ENCODE measurements around the gene IL1RAP. TPM values are rescaled to one million over a fixed set of nuclear protein-coding genes. Genes with fewer than 3 reads are reported as not detected.

Gene IL1RAP
- total RNA-seq, 1 experiment from 2014 or later: 6.0 TPM

GRCh38 chr3:190541560-190541959 is 27.7 kb downstream of the IL1RAP start:
- no peak for DNase-seq (ENCODE audit: low spot score)

- DNase-seq (ENCODE audit: low spot score): no peak
These were observed 29.0 kb downstream of the IL1RAP start for GRCh38 chr3:190542846-190543245.

GRCh38 chr3:190543671-190544070 is 29.8 kb downstream of the IL1RAP start:
- DNase-seq (ENCODE audit: low spot score): peak; percentile 35

DNA sequence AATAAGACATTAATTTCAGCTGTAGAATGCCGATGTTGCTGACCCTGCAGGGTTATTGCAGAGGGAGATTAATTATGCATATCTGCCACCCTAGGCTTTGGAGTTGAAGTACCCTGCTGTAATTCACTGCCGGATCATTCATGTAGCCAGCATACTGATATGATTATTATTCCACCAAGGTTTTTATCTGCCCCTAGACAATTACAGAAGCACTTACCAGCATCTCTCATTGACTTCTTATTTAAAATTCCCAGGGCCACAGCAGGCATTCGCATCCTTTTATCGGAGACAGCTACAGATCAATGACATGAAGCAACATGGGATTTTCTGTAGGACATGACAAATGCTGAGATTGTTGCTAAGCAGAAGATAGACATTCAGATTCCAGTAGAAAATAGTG is 31.3 kb downstream of the IL1RAP start:
- DNase-seq (ENCODE audit: low spot score): no peak

- no peak for DNase-seq (ENCODE audit: low spot score)
These were observed 33.1 kb downstream of the IL1RAP start for GRCh38 chr3:190546881-190547510.

DNA sequence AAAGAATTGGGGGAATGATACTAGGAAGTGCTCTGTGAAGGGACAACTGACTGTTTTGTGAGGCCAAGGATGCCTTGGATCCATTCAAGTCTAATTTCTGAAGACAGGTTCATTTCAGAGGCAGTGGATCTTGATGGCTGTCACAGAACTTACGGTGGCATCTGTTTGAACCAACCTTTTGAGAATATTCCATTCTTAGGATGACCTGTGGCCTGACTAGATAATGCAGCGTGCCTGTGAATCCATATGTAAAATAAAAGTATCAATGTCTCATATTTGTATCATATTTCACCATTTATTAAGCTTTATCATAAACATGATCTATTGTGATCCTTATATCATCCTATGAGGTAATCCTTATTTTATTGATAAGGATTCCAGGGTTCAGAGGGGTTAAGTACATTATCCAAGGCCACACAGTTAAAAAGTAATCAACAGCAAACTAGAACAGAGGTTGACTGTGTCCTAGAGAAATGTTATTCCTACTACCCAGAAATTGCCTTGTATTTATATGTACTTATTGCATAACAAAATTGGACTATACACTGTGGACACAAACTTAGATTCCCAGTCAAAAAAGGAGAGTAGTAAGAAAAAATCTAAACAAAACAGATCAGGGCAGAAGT is 34.3 kb downstream of the IL1RAP start:
- no peak for DNase-seq (ENCODE audit: low spot score)

- DNase-seq (ENCODE audit: low spot score): no peak
These were observed 38.1 kb downstream of the IL1RAP start for GRCh38 chr3:190552021-190552420.

DNA sequence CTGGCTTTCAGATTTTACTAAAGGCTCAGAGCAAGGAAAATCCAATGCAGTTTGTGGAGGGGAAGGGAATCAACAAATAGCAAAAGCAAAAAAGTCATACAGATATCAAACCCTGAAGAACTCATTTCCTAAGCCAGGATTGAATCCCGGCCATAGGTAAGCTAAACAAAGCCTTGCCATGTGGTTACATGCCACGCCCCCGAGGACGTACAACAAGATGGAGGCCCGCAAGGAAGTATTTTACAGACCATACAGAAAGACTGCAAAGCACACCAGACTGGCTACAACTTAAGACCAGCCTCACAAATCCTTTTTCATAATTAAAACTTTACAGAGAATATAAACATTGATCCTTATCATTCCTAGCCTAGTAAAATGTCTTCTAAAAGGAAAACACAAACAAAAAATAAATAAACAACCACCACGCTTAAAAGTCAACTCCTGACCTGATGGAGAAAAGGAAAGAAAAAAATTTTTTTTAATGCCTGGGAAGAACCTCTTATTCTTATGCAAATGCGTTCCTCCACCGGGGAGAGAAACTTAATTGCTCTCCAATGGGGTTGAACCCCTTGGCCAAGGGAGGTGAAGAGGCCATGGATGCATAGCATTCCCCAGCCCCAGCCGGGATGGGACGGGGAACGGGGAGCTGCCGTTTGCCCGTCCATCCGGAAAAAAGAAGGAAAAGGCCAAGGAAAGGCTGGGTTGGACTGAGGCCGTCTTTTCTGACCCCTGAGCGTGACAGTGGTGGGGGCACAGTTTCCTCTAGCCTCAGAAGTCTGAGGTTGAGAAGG is 39.3 kb downstream of the IL1RAP start:
- no peak for DNase-seq (ENCODE audit: low spot score)

GRCh38 chr3:190554197-190554596 is 40.3 kb downstream of the IL1RAP start:
- DNase-seq (ENCODE audit: low spot score): no peak

- no peak for DNase-seq (ENCODE audit: low spot score)
These were observed 42.5 kb downstream of the IL1RAP start for GRCh38 chr3:190556351-190556750.

- DNase-seq (ENCODE audit: low spot score): no peak
These were observed 43.4 kb downstream of the IL1RAP start for GRCh38 chr3:190557296-190557695.

DNA sequence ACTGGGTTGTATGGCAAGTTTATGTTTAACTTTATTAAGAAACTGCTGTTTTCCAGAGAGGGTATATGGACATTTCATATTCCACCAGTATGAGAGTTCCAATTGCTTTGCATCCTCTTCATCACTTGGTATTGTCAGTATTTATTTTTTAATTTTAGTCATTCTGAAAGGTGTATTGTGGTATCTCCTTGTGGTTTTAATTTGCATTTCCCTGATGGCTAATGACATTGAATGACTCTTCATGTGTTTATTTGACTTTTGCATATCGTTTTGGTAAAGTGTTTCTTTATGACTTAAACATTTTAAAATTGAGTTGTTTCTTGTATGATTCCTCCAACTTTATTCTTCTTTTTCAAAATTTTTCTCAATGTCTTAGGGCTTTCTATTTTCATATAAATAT is 44.4 kb downstream of the IL1RAP start:
- DNase-seq (ENCODE audit: low spot score): no peak

DNA sequence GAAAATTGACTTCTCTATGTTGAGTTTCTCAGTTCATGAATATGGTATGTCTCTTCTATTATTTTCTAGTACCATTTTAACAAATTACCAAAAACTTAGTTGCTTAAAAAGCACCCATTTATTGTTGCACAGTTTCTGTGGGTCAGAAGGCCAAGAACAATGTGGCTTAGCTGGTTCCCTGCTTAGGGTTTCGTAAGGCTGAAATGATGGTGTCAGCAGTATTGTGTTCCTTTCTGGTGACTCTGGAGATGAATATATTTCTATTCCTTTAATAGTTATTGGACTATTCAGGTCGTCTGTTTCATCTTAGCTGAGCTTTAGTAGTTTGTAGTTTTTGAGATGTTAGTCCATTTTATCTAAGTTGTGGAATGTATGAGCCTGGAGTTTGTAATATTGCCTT is 44.9 kb downstream of the IL1RAP start:
- DNase-seq (ENCODE audit: low spot score): no peak

- DNase-seq (ENCODE audit: low spot score): no peak
These were observed 46.4 kb downstream of the IL1RAP start for GRCh38 chr3:190560013-190560895.

DNA sequence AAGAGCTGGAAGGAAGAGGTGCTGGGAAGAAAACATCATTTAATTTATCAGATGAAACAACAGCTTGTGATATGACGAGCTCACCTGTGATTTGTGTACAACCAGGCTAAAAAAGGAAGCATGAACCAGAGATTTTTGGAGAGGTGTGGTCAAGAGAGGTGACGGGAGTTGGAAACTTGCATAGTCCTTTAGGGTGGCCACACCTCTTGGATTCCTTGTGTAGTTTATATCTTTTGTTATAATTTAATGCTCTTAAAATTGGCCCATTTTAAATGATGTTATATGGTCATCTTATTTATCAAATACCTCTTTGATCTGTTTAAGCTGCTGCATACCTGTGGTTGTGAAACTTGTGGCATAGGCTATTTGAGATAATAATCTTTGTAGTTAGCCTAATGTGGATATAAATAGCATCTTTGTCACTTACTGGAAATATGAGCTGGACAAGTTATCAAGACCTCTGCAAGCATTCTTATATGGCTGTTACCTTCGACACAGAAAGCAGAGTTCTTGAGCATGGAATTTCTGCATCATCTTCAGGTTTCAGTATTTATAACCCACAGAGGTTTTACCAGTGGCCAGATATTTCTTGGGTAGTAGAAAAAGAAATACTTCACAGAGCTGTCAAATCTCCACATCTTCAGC is 49.1 kb downstream of the IL1RAP start:
- DNase-seq (ENCODE audit: low spot score): no peak

DNA sequence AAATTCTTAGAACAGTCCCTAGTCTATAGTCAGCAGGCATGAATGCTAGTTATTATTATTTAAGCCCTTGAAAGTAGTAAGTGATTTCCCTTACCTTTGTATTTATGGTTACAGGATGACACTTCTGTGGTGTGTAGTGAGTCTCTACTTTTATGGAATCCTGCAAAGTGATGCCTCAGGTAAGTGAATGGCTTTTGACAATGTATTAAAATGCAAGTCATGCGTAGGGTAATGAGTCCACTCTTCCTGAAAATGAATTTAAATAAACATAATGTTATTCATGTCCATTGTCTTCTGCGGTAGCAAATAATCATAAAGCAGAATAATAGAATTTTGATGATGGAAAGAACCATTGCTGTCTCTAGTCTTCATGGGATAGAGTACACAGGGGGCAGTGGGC is 50.3 kb downstream of the IL1RAP start:
- no peak for DNase-seq (ENCODE audit: low spot score)

DNA sequence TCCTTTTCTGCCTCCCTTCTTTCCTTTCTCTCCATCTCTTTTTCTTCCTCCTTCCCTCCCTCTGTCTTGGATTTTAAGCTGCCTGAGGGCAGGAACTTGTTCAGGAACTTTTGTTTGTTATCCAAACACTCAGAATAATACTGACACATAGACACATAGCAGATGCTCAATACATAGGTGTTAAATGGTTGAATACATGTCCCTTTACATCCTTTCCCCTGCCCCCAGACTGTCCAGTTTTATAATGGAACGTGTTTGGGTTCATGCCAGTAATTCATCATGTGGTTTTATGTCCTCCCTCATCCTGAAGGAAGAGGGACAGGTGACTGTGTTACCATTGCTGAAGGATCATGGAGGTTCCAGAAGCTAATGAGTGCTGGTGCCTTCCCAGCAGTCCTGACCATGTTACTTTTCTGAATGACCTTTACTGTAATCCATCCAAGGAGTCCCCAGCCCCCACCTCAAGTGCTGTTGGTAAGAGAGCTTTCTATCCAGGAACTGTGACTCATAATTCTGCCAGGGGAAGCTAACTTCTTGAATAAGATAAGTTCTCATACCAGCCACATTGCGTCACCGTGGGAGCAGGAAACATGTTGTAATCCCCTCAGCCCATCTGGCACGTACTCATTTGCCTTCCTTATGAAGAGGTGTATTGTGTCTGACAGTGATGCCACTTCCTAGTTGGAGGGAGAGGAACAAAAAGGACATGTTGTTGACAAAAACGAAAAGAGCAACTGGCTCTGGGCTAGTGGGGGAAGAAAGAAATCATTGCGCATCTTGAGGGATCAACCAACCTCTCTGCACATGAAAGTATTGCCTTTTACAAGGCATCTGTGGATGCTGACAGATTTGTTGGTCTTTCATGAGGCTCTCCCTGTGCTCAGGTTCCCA is 52.4 kb downstream of the IL1RAP start:
- DNase-seq (ENCODE audit: low spot score): peak; percentile 95

- DNase-seq (ENCODE audit: low spot score): no peak
These were observed 54.2 kb downstream of the IL1RAP start for GRCh38 chr3:190568036-190568435.

- DNase-seq (ENCODE audit: low spot score): no peak
These were observed 60.6 kb downstream of the IL1RAP start for GRCh38 chr3:190574473-190574872.

All from HT-29 (cell line).